Effector CD8-positive, alpha-beta T cell (primary cell): Measurements from ENCODE around the gene LEF1.

Experiments
- DNase-seq: peaks from one replicate; lab custom pipeline; 2025; lab: John Stamatoyannopoulos, UW

LEF1 gene

DNA sequence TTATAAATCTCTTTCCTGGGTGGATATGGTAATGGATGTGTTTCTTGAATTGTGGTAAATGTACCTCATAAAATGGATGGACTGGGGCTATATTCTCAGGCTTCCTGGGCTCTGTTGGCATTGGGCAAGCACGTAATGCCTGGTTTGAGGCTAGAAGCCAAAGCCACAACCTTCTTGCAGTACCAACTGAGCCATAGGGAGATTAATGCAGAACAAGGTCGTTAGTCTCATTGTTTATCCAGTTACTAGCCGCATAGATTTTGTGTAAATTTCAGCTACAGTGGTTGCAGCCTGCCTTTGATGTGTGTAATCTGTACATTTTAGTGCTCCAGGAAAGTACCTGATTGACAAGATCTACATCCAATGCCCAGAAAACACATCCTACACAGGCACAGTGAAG is 7.2 kb upstream of the LEF1 start:
- no peak for DNase-seq

DNA sequence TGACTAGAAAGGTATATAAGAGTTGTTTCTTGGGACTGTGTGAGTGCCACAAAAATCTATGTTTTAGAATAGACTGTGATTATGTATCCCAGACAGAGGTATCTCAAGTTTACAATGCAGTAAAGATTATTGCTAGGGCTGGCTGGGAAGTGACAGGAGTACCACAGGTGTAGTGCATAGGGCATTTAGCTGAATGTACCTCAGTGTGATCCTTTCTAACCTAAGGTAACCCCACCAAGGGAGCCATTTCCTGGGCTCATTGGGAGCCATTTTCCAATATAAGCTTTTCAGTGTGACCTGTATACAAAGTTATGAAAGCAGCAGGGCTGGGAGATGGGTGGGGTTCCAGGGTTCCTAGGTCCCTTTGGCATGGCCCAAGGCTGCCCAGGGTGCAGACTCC is 6.1 kb upstream of the LEF1 start:
- DNase-seq: no peak

DNA sequence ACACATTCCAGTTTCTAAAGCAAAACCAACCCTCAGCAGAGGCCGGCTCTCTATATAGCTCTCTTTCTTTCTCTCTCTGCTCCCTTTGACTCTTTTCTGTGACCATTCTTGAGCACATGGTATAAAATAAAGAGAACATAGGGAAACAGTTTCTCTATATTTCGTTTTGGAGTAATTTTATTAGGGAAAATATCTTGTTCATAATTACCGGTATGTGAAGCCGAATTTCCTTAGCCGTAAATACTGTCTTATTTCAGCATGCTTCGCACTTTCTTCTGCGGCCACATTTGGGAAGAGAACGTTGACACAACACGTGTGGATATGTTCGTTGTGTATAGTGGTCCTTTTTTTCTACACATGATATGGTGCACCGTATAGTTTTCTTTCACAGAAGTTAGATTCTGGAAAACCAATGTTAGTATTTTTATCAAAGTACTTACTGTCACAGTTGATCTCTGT is 4.9 kb upstream of the LEF1 start:
- no peak for DNase-seq

- DNase-seq: peak; percentile 73
These were observed 4.2 kb upstream of the LEF1 start for GRCh38 chr4:108172753-108173598.

DNA sequence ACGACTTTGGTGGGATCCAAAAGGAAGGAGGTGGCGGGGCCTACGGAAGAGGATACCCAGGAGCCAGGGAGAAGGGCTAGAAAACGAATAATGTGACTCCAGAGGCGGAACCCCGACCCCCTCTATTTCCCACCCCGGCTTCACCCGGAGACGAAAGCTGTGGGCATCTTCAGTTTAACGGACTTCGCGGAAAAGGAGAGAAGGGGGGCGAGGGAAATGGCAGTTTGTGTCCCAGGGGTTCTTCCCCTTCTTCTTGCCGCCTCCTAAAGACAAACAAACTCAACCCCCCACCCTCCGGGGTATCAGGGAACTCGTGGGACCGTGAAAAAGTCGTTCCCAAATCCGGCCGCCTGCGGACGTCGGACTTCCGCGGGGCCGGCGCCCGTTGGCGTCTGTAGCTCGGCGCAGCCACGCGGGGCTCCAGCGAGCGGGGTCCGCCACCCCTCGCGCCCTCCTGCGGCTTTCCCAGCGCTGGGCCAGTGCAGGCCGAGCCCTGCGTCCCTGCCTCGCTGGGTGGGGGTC is 3.6 kb upstream of the LEF1 start:
- peak; percentile 13 for DNase-seq

- DNase-seq: peak; percentile 59
These were observed 2.9 kb upstream of the LEF1 start for GRCh38 chr4:108171339-108172230.

- no peak for DNase-seq
These were observed 2.1 kb upstream of the LEF1 start for GRCh38 chr4:108170631-108171338.

DNA sequence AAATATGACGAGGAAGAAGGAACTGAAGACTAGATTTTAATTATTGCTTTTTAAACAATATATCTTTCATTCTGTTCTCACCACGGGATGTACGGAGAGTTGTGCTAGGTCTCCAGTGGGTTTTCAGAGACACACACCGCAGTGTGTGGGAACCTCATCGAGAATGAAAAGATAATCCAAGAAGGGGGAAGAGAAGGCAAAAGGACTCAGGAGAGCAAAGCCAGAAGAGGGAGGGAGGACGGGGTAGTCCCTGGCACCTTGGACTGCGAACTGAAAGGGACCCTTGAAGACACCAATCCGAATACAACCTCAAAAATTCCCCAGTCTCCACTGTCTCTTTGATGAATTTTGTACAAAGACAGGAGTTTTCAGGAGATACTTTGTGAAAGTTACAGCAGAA is 932 bp upstream of the LEF1 start:
- no peak for DNase-seq

GRCh38 chr4:108168160-108168670 is 517 bp downstream of the LEF1 start:
- no peak for DNase-seq

GRCh38 chr4:108166441-108167315 is 2.1 kb downstream of the LEF1 start:
- DNase-seq: peak; percentile 49

GRCh38 chr4:108166038-108166437 is 2.7 kb downstream of the LEF1 start:
- peak; percentile 43 for DNase-seq

DNA sequence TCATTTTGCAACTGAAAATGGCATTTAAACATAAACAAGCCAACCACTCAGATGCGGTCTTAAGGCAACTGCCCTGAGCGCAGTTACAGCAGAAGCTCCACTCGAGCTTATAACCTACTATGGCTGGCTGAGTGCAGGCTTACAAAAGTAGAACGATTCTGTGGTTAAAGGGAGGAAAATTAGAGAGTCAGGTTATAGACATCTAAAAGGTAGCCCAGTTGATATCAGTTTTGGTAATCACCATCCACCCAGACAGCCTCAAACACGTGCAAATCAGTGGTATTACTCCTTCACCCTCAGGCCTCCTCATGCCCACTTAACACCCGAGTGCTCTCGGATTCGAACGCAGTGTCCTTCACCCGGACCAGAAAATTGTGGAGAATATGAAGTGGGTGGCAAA is 3.1 kb downstream of the LEF1 start:
- DNase-seq: no peak

DNA sequence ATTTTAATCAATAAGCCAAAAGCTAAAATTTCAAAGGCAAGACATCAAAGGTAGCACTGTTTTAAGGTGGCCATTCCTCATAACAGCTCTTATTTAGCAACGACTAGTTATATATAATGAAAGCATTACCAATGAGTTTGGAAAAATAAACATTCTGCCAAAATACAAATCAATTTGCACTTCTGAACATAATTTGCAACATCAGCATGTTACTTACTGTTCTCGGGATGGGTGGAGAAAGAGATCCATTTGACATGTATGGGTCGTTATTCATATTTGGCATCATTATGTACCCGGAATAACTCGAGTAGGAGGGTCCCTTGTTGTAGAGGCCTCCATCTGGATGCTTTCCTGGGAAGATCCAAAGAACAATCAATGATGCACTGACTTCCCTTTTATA is 5.4 kb downstream of the LEF1 start:
- DNase-seq: no peak

DNA sequence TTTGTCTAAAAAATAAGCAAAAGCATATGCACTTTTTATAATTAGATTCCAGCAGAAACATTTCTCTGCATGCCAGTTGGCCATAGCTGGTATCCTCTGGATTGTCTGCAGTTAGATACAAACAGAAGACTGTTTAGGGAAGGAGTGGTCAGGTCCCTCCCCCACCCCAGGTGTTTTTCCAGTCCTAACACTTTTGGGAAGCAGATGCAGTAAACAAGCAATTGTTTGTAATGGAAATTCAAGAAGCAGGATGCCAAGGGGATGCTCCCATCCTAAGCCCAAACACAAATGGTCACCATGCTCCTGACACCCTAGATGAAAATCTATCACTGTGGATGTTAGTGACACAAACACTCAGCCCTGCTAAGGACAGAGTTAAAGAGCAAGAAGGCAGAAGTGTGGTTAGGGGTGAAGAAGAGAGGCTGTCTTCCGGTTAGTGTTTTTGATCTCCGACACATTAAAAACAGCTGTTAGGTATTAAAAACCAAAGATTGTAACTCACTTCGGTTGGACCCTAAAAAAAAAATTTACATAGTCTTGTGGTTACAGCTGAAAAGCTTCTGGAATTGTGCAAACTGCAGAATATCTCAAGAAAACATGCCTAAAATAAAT is 7.9 kb downstream of the LEF1 start:
- no peak for DNase-seq

DNA sequence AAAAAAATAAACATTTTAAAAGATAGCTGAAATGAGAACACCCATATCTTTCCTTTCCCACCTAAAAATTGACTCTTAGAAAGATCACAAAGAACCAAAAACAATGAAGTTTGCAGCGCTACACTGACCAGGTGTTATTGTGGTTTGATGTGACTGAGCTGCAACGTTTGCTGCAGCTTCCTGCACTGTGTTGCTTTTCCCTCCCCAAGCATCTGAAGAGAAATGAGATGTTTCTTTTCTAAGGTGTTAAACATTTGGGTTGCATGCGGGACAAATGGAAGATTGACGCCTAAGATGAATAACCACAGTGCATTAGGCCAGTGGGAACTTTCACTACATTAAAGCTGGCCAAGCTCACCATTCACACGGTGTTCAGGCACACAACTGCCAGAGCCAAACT is 8.9 kb downstream of the LEF1 start:
- DNase-seq: no peak

DNA sequence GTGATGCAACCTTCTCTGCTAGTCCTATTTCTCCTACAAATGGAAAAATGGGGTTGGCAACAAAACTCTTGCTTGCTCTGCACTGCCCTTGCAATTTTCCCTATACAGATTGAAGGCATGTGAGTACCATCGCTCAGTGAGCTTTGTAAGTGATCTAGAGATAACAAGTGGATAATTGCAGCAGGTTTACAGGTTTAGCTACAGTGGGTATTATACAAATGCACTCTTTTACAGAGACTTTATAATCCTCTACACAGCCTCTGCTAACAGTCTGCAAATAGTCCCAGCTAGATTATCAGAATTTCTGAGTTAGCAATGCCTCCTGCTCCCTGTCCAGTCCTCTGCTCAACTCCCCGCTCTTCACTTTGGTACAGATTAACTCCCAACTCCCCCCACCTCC is 11.1 kb downstream of the LEF1 start:
- no peak for DNase-seq

- no peak for DNase-seq
These were observed 12.3 kb downstream of the LEF1 start for GRCh38 chr4:108156391-108156790.

- peak; percentile 32 for DNase-seq
These were observed 13.4 kb downstream of the LEF1 start for GRCh38 chr4:108155373-108155772.

DNA sequence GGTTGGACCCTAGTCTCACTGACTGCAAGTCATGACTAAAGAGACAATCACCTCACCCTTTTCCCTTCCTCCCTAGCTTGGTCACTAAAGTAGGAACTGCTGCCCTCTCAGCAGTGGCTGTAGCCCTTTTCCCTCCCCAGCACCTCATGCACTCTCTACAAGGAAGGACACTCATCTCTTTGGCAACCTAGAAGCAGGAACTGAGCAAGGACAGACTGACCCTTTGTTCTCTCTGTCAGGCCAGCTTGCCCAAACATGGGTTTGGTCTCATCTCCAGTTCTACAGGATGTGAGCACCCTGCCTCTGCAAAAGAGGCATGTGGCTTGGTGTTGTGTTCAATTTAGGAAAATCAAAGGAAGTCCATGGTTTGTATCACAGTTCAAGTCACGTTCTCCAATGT is 15.8 kb downstream of the LEF1 start:
- DNase-seq: no peak
